ENCODE measurements around the gene MEIS2. TPM values are rescaled to one million over a fixed set of nuclear protein-coding genes. Genes with fewer than 3 reads are reported as not detected.

Gene MEIS2
- total RNA-seq, 4 donors from 2014 or later, result 7.5 to 40.4 (median 21.2) TPM

DNA sequence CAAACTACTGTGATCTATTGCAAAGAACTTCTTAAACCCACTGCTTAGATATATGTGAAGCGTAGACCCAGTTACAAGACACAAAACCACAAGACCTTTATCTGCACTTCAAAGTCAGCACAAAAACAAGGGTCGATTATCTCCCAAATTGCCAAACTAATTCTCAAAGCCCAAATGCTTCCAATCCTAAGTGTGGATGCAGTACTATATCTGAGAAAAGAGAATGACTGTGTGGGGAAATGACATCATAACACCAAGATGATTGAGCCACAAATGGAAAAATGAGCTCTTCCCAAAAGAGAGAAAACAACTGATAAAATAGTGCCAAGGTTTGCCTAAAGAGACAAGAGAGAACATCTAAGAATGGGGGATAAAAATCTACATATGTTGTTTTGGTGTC, 86.2 kb downstream of the MEIS2 start:
- peak overlapping the region in 1 of 4 donors; percentile 31 for H3K27ac ChIP-seq
- H3K4me3 ChIP-seq, result no peak overlapping the region
- TF ChIP-seq POLR2A (IDR thresholded peaks at IDR 0.05), result no peak
- TF ChIP-seq, protein P1, sequence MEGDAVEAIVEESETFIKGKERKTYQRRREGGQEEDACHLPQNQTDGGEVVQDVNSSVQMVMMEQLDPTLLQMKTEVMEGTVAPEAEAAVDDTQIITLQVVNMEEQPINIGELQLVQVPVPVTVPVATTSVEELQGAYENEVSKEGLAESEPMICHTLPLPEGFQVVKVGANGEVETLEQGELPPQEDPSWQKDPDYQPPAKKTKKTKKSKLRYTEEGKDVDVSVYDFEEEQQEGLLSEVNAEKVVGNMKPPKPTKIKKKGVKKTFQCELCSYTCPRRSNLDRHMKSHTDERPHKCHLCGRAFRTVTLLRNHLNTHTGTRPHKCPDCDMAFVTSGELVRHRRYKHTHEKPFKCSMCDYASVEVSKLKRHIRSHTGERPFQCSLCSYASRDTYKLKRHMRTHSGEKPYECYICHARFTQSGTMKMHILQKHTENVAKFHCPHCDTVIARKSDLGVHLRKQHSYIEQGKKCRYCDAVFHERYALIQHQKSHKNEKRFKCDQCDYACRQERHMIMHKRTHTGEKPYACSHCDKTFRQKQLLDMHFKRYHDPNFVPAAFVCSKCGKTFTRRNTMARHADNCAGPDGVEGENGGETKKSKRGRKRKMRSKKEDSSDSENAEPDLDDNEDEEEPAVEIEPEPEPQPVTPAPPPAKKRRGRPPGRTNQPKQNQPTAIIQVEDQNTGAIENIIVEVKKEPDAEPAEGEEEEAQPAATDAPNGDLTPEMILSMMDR (IDR thresholded peaks at IDR 0.05), result no peak
- no peaks in the 10 kb centered on the region for H3K9me3 ChIP-seq
- no peaks in the 10 kb centered on the region for H3K27me3 ChIP-seq
- no peaks in the 10 kb centered on the region for H3K4me1 ChIP-seq
- no peak for DNase-seq
- H3K36me3 ChIP-seq, result no peaks in the 10 kb centered on the region

DNA sequence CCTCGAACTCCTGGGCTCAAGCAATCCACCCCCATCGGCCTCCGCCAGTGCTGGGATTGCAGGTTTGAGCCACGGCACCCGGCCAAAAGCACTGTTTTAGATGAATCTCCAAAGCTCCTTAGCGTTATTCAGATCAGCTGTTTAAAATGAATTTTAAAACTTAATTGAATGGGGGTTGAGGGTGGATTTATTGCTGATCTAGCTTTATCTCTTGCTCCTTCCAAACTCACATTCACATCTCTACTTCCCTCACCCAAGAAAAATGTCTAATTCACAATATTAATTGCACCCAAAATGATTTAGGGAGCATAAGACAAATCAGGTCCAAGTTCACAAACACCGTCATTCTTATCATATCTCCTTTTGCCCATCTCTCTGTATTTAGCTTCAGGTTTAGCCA, 89.8 kb downstream of the MEIS2 start:
- Histone ChIP-seq H3K4me1 (no peaks in the 10 kb centered on the region), H3K27ac (no peak overlapping the region), H3K4me3 (no peak overlapping the region), H3K27me3 (no peaks in the 10 kb centered on the region), H3K9me3 (no peaks in the 10 kb centered on the region), H3K36me3 (no peaks in the 10 kb centered on the region)
- no peak for DNase-seq
- no peak for TF ChIP-seq POLR2A (IDR thresholded peaks at IDR 0.05)
- TF ChIP-seq, protein P1 (IDR thresholded peaks at IDR 0.05), result no peak

DNA sequence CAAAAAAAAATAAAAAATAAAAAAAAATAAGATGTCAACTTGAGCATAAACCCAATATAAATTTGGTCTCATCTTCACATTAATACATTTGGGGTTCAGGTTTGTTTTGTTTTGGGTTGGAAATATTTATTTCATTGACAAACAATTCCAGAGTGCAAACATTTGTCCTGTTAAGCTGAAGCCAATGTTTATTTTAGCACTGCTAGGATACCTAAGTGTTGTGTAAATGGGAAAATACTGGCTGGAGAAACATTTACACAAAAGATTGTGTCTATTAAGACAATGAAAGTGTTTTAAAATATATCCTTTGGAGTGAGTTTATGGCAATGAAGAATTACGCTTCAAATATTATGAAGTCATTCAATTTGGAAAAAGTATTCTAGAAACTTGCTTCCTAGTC, 91.1 kb downstream of the MEIS2 start:
- TF ChIP-seq, protein P1 (IDR thresholded peaks at IDR 0.05), result no peak
- TF ChIP-seq POLR2A (IDR thresholded peaks at IDR 0.05), result no peak
- Histone ChIP-seq H3K4me1 (no peaks in the 10 kb centered on the region), H3K9me3 (no peaks in the 10 kb centered on the region), H3K27ac (no peak overlapping the region), H3K4me3 (no peak overlapping the region), H3K36me3 (no peaks in the 10 kb centered on the region), H3K27me3 (no peaks in the 10 kb centered on the region)
- no peak for DNase-seq

- H3K27ac ChIP-seq, result no peak overlapping the region
Measured at GRCh38 chr15:37008205-37008604, 92.1 kb downstream of the MEIS2 start.

DNA sequence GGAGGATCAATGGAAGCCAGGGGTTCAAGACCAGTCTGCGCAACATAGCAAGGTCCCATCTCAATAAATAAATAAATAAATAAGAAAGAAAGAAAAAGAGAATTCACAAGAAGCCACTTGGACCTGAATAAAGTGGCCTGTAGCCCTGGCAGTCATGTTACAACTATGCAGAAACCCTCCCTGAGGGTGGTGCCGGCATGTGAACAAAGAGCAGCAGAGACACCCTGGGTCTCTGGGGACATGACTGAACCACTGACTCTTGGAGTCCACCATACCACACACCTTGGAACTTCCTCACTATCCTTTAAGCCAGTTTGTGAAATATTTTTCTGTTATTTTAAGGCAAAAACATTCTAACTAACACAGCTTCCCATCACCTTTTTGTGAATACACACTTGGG, 93.0 kb downstream of the MEIS2 start:
- Histone ChIP-seq H3K36me3 (no peaks in the 10 kb centered on the region), H3K9me3 (no peaks in the 10 kb centered on the region), H3K27ac (no peak overlapping the region), H3K4me1 (no peaks in the 10 kb centered on the region), H3K4me3 (no peak overlapping the region), H3K27me3 (no peaks in the 10 kb centered on the region)
- TF ChIP-seq, protein P1 (IDR thresholded peaks at IDR 0.05), result no peak
- no peak for DNase-seq

More at GRCh38 chr15:37008205-37008604, 92.1 kb downstream of the MEIS2 start:
- H3K4me3 ChIP-seq, result no peak overlapping the region
- TF ChIP-seq POLR2A (IDR thresholded peaks at IDR 0.05), result no peak
- TF ChIP-seq, protein P1 (IDR thresholded peaks at IDR 0.05), result no peak
- H3K27me3 ChIP-seq, result no peaks in the 10 kb centered on the region
- H3K36me3 ChIP-seq, result no peaks in the 10 kb centered on the region
- H3K4me1 ChIP-seq, result no peaks in the 10 kb centered on the region
- H3K9me3 ChIP-seq, result no peaks in the 10 kb centered on the region
- no peak for DNase-seq

All from Peyer's patch (tissue), 4 donors.